Activated CD4-positive, alpha-beta T cell treated with anti-CD3 and anti-CD28 coated beads, Interleukin-2, amount 50 U/mL, for 24 hours (primary cell): ENCODE measurements around the gene DNAH11.
A peak's percentile ranks its signal among the peaks of the same experiment; 100 is the strongest.
"Not testable (repeated sequence)": the region's sequence is repeated elsewhere in the genome, so short reads cannot be mapped to it uniquely, and the experiment has no call there.

ENCODE experiments used
- DNase-seq, 2 donors: peaks; one replicate each; pipeline ENCODE4 v3.0.0-alpha.2; 2020; ENCODE audit warnings: low read depth in 1 of 2, low spot score in 1 of 2

The DNAH11 gene

GRCh38 chr7:21717323-21717722, 174.5 kb downstream of the DNAH11 start:
- no peak for DNase-seq

- DNase-seq, result no peak
Observed at GRCh38 chr7:21718391-21718790, 175.6 kb downstream of the DNAH11 start.

DNA sequence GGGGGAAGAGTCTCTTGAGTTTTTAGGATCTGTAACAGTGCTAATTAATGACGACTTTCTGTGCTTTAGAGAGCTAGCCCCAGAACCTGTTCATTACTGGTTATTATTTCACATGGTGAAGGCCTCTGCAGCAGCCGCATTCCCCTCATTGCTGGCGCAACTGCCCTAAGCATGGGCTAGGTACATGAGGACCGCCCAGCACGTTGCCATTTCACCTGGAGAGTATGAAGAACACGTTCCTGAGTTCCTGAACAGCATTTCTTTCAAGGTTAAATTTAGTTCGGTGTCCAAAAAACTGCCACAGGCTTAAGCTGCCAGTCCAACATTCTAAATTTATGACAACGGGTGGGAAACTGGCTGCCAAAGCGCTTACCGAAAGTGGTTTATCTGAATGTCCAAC, 177.0 kb downstream of the DNAH11 start:
- no peak for DNase-seq

- no peak for DNase-seq
Observed at GRCh38 chr7:21722371-21722770, 179.5 kb downstream of the DNAH11 start.

DNA sequence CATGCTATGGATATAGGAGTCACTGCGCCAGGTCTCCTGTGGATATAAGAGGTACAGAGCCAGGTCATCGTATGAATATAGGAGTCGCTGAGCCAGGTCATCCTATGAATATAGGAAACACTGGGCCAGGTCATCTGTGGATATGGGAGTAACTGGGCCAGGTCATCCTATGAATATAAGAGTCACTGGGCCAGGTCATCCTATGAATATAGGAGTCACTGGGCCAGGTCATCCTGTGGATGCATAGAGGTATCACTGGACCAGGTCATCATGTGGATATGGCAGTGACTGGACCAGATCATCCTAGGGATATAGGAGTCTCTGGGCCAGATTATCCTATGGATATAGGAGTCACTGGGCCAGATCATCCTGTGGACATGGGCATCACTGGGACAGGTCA, 181.7 kb downstream of the DNAH11 start:
- DNase-seq, result no peak

- no peak for DNase-seq
Observed at GRCh38 chr7:21730399-21730798, 187.6 kb downstream of the DNAH11 start.

DNA sequence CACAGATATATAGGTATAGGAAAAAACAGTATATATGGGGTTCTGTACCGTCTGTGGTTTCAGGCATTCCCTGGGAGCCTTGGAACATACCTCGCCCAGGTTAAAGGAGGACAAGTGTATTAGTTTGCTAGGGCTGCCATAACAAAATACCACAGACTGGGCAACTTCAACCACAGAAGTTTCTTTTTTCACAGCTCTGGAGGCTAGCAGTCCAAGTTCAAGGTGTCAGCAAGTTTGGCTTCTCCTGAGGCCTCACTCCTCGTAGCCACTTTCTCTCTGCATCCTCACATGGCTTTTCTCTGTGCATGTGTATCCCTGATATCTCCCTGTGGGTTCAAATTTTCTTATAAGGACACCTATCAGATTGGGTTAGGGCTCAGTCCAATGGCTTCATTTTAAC, 189.1 kb downstream of the DNAH11 start:
- DNase-seq, result no peak

- DNase-seq, result not testable (repeated sequence)
Observed at GRCh38 chr7:21732956-21733355, 190.1 kb downstream of the DNAH11 start.

DNA sequence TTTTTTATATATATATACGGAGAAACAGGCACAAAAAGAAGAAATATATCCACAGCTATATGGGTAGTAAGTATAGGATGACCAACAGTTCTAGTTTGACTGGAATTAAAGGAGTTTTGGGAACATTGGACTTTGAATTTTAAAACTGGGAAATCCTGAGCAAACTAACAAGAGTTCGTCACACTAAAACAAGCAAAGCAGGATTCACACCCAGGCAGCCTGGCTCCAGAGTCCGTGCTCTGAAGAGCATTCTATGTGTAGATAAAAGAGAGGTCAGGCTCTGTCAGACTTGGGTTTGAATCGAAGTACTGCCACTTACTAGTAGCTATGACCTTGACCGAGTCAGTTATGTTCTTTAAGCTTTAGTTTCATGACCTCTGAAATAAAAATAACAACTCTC, 191.0 kb downstream of the DNAH11 start:
- no peak for DNase-seq

GRCh38 chr7:21743493-21743892, 200.7 kb downstream of the DNAH11 start:
- no peak for DNase-seq

DNA sequence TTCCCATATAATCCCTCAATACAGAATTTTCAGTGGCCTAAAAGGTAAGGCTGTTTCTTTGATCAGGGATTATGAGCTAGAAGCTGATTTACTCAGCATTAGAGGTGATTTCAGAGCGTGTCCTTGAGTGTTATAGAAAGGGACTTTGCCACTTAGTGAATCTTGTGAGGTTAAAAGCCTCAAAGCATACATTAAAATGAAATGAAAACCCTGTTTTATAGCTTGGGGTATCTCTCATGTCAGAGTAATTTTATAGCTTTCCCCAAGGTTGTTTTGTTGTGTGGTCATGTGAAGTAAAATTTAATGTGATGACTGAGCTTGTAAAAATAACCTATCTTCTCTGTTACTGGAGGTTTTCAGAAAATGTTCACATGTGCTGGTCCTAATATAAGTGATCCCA, 204.1 kb downstream of the DNAH11 start:
- DNase-seq, result no peak

DNA sequence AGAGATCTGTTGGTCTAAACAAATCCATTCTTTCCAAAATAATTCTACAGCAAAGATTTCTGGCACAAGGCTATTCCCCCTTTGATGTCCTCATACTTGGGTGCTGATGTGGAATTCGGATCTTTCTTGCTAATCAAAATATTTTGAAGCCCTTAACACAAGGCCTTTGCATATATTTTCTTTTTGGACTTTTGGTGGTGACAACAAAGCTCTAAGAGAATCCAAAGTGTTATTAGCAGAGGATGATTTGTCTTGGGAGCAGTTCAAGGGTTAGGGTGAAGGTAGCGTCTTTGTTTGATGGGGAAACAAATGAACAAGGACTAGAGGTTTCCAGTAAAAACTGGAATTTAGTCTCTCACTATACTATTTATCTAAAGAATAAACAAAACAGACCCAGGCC, 205.0 kb downstream of the DNAH11 start:
- DNase-seq, result no peak

DNA sequence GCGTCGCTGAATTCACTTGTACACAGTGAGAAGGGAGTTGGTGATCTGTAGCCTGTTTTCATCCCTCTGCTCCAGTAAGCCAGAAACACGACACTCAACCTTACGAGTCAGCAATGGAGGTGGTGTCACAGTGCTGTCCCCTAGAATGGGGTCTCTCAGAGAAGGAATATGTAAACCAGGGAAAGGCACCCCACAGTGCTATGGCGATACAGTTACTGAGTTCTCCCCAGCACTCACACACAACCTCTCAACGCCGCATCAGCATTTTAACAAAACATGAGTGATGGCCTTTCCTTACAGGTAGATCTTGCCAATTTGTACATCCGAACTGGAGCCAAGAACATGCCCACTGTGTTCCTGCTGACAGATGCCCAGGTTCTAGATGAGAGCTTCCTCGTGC, 206.5 kb downstream of the DNAH11 start:
- DNase-seq, result no peak

DNA sequence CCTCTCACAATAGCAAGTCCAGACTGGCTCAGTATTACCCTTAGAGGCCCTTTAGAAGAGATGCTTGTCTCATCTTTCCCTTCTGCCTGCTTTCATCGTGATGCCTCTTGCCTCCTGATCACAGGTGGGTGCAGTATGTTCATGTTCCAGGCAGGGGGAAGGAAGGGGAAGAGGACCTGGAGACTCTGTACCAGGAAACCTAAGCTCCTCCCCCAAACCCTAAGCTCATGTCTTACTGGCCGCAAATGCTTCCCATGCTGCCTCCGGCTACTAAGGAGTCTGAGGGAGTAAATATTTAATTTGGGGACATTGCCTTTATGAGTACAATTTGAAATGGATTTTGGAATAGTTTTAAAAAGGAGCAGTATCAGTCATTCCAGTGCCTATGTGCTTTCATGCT, 210.2 kb downstream of the DNAH11 start:
- DNase-seq, result no peak

- DNase-seq, result no peak
Observed at GRCh38 chr7:21754963-21755362, 212.1 kb downstream of the DNAH11 start.

DNA sequence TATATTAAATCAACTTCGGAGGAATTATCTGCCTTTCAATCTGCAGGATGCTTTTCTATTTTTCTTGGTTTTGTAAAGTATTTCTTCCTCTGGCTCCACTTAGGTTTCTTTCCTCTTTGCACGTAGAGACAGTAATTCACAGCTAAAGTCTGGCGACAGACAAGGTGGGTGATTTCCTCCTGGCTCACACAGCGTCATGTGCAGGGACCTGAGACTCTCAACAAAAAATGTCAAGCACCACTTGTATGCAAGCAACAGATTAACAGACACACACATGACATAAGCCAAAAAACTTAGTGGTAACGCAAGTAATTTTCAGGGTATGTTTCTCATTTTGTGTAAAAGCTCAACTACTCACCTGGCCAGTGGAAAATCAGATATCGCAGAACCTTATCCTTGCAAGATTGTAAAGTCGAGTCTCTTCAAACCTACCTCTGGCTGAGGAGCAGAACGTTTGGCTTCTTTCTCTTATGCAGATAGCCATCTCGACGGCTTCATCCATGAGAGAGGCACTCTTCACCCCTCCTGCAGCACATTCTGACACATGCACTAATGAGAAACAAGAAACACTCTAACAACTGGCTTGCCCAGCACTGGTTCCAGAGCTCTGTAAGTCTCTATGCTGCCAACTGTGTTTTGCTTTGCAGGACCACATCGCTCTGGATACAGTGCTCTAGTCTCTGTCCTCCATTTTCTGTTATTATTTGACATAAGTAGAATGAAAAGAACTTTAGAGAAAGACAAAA, 214.9 kb downstream of the DNAH11 start:
- DNase-seq, result no peak

DNA sequence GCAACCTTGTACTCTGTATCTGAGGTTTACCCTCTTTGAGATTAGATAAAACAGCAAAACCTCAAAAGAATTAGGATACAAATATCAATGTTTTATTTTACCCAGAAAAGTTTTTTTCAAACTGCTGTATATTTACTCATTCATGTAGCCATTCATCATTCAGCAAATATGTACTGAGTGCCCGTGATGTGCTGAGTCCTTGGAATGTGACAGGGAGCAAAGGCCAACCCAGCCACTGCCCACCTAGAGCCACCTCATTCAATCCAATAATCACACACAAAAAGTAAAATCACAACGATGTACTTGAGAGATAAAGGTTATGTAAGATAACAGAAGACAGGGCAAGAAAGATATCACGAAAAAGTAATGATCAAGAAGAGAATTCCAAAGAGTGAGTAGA, 215.4 kb downstream of the DNAH11 start:
- DNase-seq, result no peak

DNA sequence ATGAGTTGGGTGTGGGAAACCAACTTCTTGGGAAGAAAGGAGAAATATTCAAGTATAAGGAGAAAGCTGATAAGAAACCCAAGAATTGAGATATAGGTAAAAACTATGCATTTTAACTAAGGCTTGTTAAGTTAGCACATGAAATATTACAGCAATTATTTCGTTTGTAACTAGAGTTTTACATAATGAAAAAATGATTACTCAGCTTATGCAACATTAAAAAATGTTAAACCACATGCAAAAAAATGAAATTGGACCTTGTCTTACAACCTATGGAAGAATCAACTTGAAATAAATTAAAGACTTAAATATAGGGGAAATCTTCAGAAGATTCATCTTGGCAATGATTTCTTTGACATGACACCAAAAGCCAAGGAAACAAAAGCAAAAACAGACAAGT, 219.6 kb downstream of the DNAH11 start:
- no peak for DNase-seq

DNA sequence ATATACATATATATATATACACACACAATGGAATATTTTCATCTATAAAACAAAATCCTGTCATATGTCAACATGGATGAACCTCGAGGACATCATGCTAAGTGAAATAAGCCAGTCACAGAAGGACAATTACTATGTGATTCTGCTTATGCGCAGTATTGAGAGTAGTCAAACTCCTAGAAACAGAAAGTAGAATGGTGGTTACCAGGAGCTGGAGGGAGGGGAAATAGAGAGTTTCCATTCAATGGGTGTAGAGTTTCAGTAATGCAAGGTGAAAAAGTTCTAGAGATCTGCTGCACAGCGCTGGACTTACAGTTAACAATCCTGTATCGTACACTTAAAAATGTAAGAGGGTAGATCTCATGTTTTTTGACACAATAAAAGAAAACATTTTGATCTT, 221.0 kb downstream of the DNAH11 start:
- no peak for DNase-seq

- no peak for DNase-seq
Observed at GRCh38 chr7:21766218-21766617, 223.4 kb downstream of the DNAH11 start.

DNA sequence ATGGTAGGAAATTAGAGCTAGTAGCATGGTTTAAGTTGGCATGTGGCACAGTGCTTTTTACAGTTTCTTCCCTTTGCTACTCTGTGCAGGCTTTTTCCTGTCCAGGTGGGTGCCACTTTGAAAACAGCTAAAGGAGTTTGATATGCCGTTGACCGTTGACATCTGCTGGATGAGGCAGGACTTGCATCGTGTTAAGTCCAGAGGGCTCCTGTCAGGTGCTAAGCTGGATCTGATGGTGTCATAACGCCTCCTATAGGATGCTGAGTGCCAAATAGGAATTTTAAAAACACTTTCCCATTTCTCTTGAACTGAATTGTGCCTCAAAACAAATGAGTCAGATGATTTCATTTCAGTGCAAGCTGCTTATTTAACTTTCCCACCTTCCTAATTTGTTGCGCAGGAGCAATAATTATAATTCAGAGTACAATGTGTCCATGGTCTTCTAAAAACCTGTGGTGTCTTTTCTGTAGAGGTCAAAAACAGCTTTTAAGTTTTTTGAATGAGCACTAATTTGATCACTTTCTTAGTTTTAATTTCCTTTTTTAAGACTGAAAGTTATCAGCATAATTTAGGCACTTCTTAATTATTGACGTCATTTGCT, 224.6 kb downstream of the DNAH11 start:
- peak in 1 of 2 donors; percentile 4 for DNase-seq

GRCh38 chr7:21768279-21768678, 225.4 kb downstream of the DNAH11 start:
- no peak for DNase-seq

- DNase-seq, result no peak
Observed at GRCh38 chr7:21771266-21771665, 228.4 kb downstream of the DNAH11 start.
